Kidney (tissue), 14 donors: Measurements from ENCODE around the gene GPR137B. TPM values are rescaled to one million over a fixed set of nuclear protein-coding genes. Genes with fewer than 3 reads are reported as not detected.

ENCODE experiments used
- DNase-seq, 5 donors: peaks; one replicate each; pipeline ENCODE4 v3.0.0-alpha.2; 2013 to 2020
- FAIRE-seq: peaks from 2 replicates; lab custom pipeline; 2012; peaks lifted over from hg19 to GRCh38; lab: Jason Lieb, UNC
- H3K27ac ChIP-seq, 2 donors: one replicate each; pipeline ENCODE4 v1.7.0; 2013; ENCODE audit warnings: low read depth in 2 of 2, low read length in 2 of 2, inconsistent platforms in 1 of 2
- H3K27me3 ChIP-seq: one replicate; pipeline ENCODE4 v1.7.1; 2013; ENCODE audit warnings: low read length, inconsistent platforms; ENCODE audit not compliant: control insufficient read depth, insufficient read depth
- H3K36me3 ChIP-seq, 3 donors: one replicate each; pipeline versions ENCODE4 v1.7.0 to v1.7.1; 2013; ENCODE audit warnings: low read length in 3 of 3, control low read depth in 1 of 3, inconsistent platforms in 1 of 3; ENCODE audit not compliant: insufficient read depth in 3 of 3, control insufficient read depth in 2 of 3
- H3K4me1 ChIP-seq, 3 donors: one replicate each; pipeline versions ENCODE4 v1.7.0 to v1.7.1; 2013; ENCODE audit warnings: low read length in 3 of 3, inconsistent platforms in 1 of 3, low read depth in 1 of 3; ENCODE audit not compliant: control insufficient read depth in 2 of 3, insufficient read depth in 2 of 3
- H3K4me3 ChIP-seq, 3 donors: one replicate each; pipeline versions ENCODE4 v1.7.0 to v1.8.1; 2013; ENCODE audit warnings: low read length in 3 of 3, control low read depth in 1 of 3, inconsistent platforms in 1 of 3
- H3K9ac ChIP-seq, 3 donors: one replicate each; pipeline versions ENCODE4 v1.7.0 to v1.7.1; 2013; ENCODE audit warnings: low read length in 3 of 3, control low read depth in 1 of 3, inconsistent platforms in 1 of 3
- H3K9me3 ChIP-seq, 3 donors: one replicate each; pipeline versions ENCODE4 v1.7.0 to v1.7.1; 2013; ENCODE audit warnings: low read length in 3 of 3, control low read depth in 1 of 3, inconsistent platforms in 1 of 3; ENCODE audit not compliant: control insufficient read depth in 2 of 3, insufficient read depth in 1 of 3
- CTCF ChIP-seq: IDR thresholded peaks from 3 replicates; pipeline ENCODE4 v1.5.1; 2012; ENCODE audit warnings: mild to moderate bottlenecking, moderate library complexity, borderline replicate concordance; ENCODE audit not compliant: insufficient read depth; ENCODE audit errors: extremely low read depth
- intact Hi-C: fragments of 100-400 bp; cut with DNase I; formaldehyde crosslinking; loops from one replicate; pipeline ENCODE4 v1.11.1; 2022
- polyA plus RNA-seq: library from polyadenylated mRNA; stranded (reverse); fragments of 350-450 nt; fragmentation: Illumina TruSeq; extraction: RNeasy Lipid Tissue Mini Kit (QIAGEN cat#74804); gene quantifications from one replicate; pipeline ENCODE4 v1.2.3, GENCODE V29; 2014; ENCODE audit warnings: low read depth, low replicate concordance; ENCODE audit not compliant: insufficient read depth
- total RNA-seq: library from RNA; stranded (reverse); fragmentation: NEBNext Ultra II Directional; extraction: Animal tissue kit (Norgen Biotek cat#: 25700); gene quantifications from one replicate; pipeline ENCODE4 v1.2.1, GENCODE V29; 2021
- donor health status: control.
- donor health status: control.
- donor health status: control.
- donor health status: control.
- donor health status: control.
- donor health status: DM: yes; HTN: yes; CAD: no.
- donor health status: Normal renal cell carcinoma (clear cell type).

The GPR137B gene
- total and polyA plus RNA-seq, 2 donors from 2014 or later: 22.2 to 31.4 TPM

DNA sequence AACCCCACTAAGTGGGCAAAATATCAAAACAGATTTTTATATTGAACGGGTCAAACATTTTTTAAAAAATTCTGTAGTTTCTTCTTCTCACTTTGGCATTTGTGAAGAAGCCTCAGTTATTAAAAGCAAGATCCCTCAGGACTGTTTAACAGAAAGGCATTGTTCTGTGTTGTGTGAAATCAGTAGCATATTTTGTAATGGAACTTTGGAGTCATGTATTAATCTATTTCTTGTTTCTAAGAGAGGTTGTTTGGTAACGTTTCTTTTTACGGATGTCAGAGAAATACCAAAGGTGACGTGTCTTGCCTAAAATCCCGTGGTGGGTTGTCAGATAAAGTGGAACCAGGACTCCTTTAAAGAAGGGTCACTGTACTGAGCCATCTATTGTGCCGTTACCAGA is 23.7 kb downstream of the GPR137B start:
- no peak for DNase-seq
- no peak overlapping the region for H3K4me3 ChIP-seq
- H3K9me3 ChIP-seq: peaks cover 0 to 3% (median 0%) of the 10 kb centered on the region in 3 donors
- H3K36me3 ChIP-seq: no peaks in the 10 kb centered on the region
- H3K27me3 ChIP-seq: no peaks in the 10 kb centered on the region
- no peak overlapping the region for H3K27ac ChIP-seq
- H3K9ac ChIP-seq: no peak overlapping the region
- no peak for FAIRE-seq
- H3K4me1 ChIP-seq: peaks cover 0 to 11% (median 8%) of the 10 kb centered on the region in 3 donors
- intact Hi-C loops: no loop called here
- no peak for TF ChIP-seq CTCF

- H3K27me3 ChIP-seq: no peaks in the 10 kb centered on the region
- H3K4me3 ChIP-seq: no peak overlapping the region
- H3K9me3 ChIP-seq: no peaks in the 10 kb centered on the region
- no peak overlapping the region for H3K27ac ChIP-seq
- H3K9ac ChIP-seq: no peak overlapping the region
- no peak for TF ChIP-seq CTCF
- H3K4me1 ChIP-seq: peaks cover 0 to 11% (median 8%) of the 10 kb centered on the region in 3 donors
- intact Hi-C loops: no loop called here
- H3K36me3 ChIP-seq: no peaks in the 10 kb centered on the region
- no peak for FAIRE-seq
- no peak for DNase-seq
Measured at GRCh38 chr1:236167154-236167553, 24.8 kb downstream of the GPR137B start.

DNA sequence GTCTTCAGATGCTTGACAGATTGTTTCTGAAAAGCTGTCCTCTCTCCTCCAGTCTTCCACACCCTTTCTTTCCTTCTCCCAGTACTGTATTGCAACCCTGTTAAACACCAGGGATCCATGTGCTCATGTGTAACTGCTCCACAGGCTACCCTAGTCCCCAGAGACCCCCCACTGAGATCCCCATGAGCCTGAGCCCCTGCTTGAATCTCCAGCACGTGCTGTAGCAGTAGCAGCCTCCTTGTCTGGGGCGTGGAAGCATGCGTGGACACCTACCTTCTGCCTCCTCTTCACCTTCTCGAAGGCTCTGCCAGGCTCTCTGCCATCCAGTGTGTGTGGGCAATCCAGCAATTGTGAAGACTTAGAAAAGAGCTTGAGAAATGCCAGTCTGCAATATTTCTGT is 25.2 kb downstream of the GPR137B start:
- H3K4me3 ChIP-seq: no peak overlapping the region
- no peaks in the 10 kb centered on the region for H3K27me3 ChIP-seq
- no peak for TF ChIP-seq CTCF
- peaks cover 0 to 11% (median 8%) of the 10 kb centered on the region in 3 donors for H3K4me1 ChIP-seq
- H3K9me3 ChIP-seq: no peaks in the 10 kb centered on the region
- no peaks in the 10 kb centered on the region for H3K36me3 ChIP-seq
- no peak overlapping the region for H3K27ac ChIP-seq
- intact Hi-C loops: no loop called here
- FAIRE-seq (no peak), DNase-seq (no peak)
- no peak overlapping the region for H3K9ac ChIP-seq
